ENCODE measurements around the gene SPATA12. TPM values are rescaled to one million over a fixed set of nuclear protein-coding genes. Genes with fewer than 3 reads are reported as not detected.

SPATA12 gene
- total RNA-seq, 6 experiments from 2014 or later, result 0.09 TPM; not detected in 5

GRCh38 chr3:57109437-57110199 is 49.2 kb downstream of the SPATA12 start:
- no peaks in the 10 kb centered on the region for H3K36me3 ChIP-seq
- no peak overlapping the region for H3K4me3 ChIP-seq
- no peaks in the 10 kb centered on the region for H3K9me3 ChIP-seq
- DNase-seq (no peak), ATAC-seq (no peak)
- H3K27ac ChIP-seq, result no peak overlapping the region
- no peaks in the 10 kb centered on the region for H3K27me3 ChIP-seq
- WGBS (ENCODE audit: insufficient coverage, low coverage, low lambda C conversion rate, missing lambda C conversion rate), result 63% methylated on average over 11 of the region's 15 CpGs
- H3K4me1 ChIP-seq, result no peaks in the 10 kb centered on the region
- intact Hi-C loops (cut with DNase I), result no loop called here
- no peak for TF ChIP-seq POLR2A (IDR thresholded peaks at IDR 0.05)
- no peak for TF ChIP-seq CTCF (IDR thresholded peaks at IDR 0.05)

- ATAC-seq, result no peak
- H3K4me1 ChIP-seq, result no peaks in the 10 kb centered on the region
- H3K36me3 ChIP-seq, result no peaks in the 10 kb centered on the region
- TF ChIP-seq CTCF (IDR thresholded peaks at IDR 0.05) (no peak), POLR2A (IDR thresholded peaks at IDR 0.05) (no peak)
- intact Hi-C loops (cut with DNase I), result no loop called here
- no peak for DNase-seq
- no peaks in the 10 kb centered on the region for H3K9me3 ChIP-seq
- H3K27ac ChIP-seq, result no peak overlapping the region
- H3K27me3 ChIP-seq, result no peaks in the 10 kb centered on the region
- 71% methylated on average over 4 of the region's 4 CpGs for WGBS (ENCODE audit: insufficient coverage, low coverage, low lambda C conversion rate, missing lambda C conversion rate)
- no peak overlapping the region for H3K4me3 ChIP-seq
Measured at GRCh38 chr3:57110214-57110613, 49.8 kb downstream of the SPATA12 start.

- ATAC-seq, result no peak
- Histone ChIP-seq H3K9me3 (no peaks in the 10 kb centered on the region), H3K4me1 (no peaks in the 10 kb centered on the region), H3K27ac (no peak overlapping the region), H3K4me3 (no peak overlapping the region), H3K27me3 (no peaks in the 10 kb centered on the region), H3K36me3 (no peaks in the 10 kb centered on the region)
- 71% methylated on average over 14 of the region's 14 CpGs for WGBS (ENCODE audit: insufficient coverage, low coverage, low lambda C conversion rate, missing lambda C conversion rate)
- no peak for DNase-seq
- intact Hi-C loops (cut with DNase I), result no loop called here
- TF ChIP-seq CTCF (IDR thresholded peaks at IDR 0.05) (no peak), POLR2A (IDR thresholded peaks at IDR 0.05) (no peak)
Measured at GRCh38 chr3:57110798-57111197, 50.3 kb downstream of the SPATA12 start.

GRCh38 chr3:57112206-57112605 is 51.7 kb downstream of the SPATA12 start:
- H3K4me1 ChIP-seq, result no peaks in the 10 kb centered on the region
- no peak overlapping the region for H3K4me3 ChIP-seq
- DNase-seq (no peak), ATAC-seq (no peak)
- no peaks in the 10 kb centered on the region for H3K27me3 ChIP-seq
- H3K9me3 ChIP-seq, result no peaks in the 10 kb centered on the region
- H3K36me3 ChIP-seq, result no peaks in the 10 kb centered on the region
- intact Hi-C loops (cut with DNase I), result no loop called here
- WGBS (ENCODE audit: insufficient coverage, low coverage, low lambda C conversion rate, missing lambda C conversion rate), result 37% methylated on average over 5 of the region's 5 CpGs
- H3K27ac ChIP-seq, result no peak overlapping the region
- TF ChIP-seq POLR2A (IDR thresholded peaks at IDR 0.05), result no peak
- peak in 1 of 4 donors; percentile 8 for TF ChIP-seq CTCF (IDR thresholded peaks at IDR 0.05)
